GM23338 (cell line): ENCODE data around the gene C1QA. TPM values are rescaled to one million over a fixed set of nuclear protein-coding genes. Genes with fewer than 3 reads are reported as not detected.

ENCODE experiments used
- ATAC-seq: fragments of 200-7000 bp; cut with Tn5 transposase; 3 replicates; pipeline ENCODE4 v1.9.1; 2020
- DNase-seq: peaks from one replicate; pipeline ENCODE4 v3.0.0-alpha.2; 2015; ENCODE audit warnings: low spot score
- H2AFZ ChIP-seq: fragments of 200-600 bp; sonication (generic); 2 replicates; pipeline ENCODE4 v1.8.0; 2016; ENCODE audit warnings: antibody characterized with exemption, mild to moderate bottlenecking, moderate library complexity
- H3F3A ChIP-seq: fragments of 200-600 bp; sonication (generic); replicated peaks from 2 replicates; pipeline ENCODE4 v1.8.0; 2017; ENCODE audit warnings: antibody characterized with exemption, mixed run types, low read depth
- H3K27ac ChIP-seq: fragments of 200-600 bp; sonication (generic); 2 replicates; pipeline ENCODE4 v1.6.1; 2016; ENCODE audit warnings: low read depth
- H3K27me3 ChIP-seq: fragments of 200-600 bp; sonication (generic); 2 replicates; pipeline ENCODE4 v1.8.0; 2016; ENCODE audit warnings: mild to moderate bottlenecking, mixed run types, moderate library complexity; ENCODE audit not compliant: insufficient read depth
- H3K36me3 ChIP-seq: fragments of 200-600 bp; sonication (generic); 2 replicates; pipeline ENCODE4 v1.8.0; 2016; ENCODE audit warnings: mild to moderate bottlenecking; ENCODE audit not compliant: insufficient read depth
- H3K4me1 ChIP-seq: fragments of 200-600 bp; sonication (generic); 2 replicates; pipeline ENCODE4 v1.8.0; 2016; ENCODE audit warnings: mild to moderate bottlenecking, moderate library complexity; ENCODE audit not compliant: insufficient read depth
- H3K4me2 ChIP-seq: fragments of 200-600 bp; sonication (generic); 2 replicates; pipeline ENCODE4 v1.7.1; 2017; ENCODE audit warnings: mixed run types
- H3K4me3 ChIP-seq: fragments of 200-600 bp; sonication (generic); 2 replicates; pipeline ENCODE4 v1.6.1; 2016; ENCODE audit warnings: mixed run types
- H3K79me2 ChIP-seq: fragments of 200-600 bp; sonication (generic); replicated peaks from 2 replicates; pipeline ENCODE4 v1.8.0; 2017; ENCODE audit warnings: mild to moderate bottlenecking; ENCODE audit not compliant: insufficient read depth
- H3K9me2 ChIP-seq: fragments of 200-600 bp; sonication (generic); 2 replicates; pipeline ENCODE4 v1.8.0; 2017; ENCODE audit not compliant: insufficient read depth
- H4K20me1 ChIP-seq: fragments of 200-600 bp; sonication (generic); replicated peaks from 2 replicates; pipeline ENCODE4 v1.8.0; 2017; ENCODE audit warnings: mild to moderate bottlenecking; ENCODE audit not compliant: insufficient read depth
- H3K27ac Mint-ChIP-seq: 2 replicates; pipeline ENCODE4 v1.8.0; 2020; ENCODE audit warnings: inconsistent platforms, mild to moderate bottlenecking, moderate library complexity, mixed read lengths
- H3K27me3 Mint-ChIP-seq: 3 replicates; pipeline ENCODE4 v1.8.0; 2022; ENCODE audit warnings: low read depth, mild to moderate bottlenecking, moderate library complexity, mixed read lengths, inconsistent platforms; ENCODE audit not compliant: insufficient read depth, poor library complexity
- H3K36me3 Mint-ChIP-seq: 3 replicates; pipeline ENCODE4 v1.8.0; 2021; ENCODE audit warnings: low read depth, mild to moderate bottlenecking, inconsistent platforms, moderate library complexity, mixed read lengths
- H3K4me1 Mint-ChIP-seq: 3 replicates; pipeline ENCODE4 v1.8.0; 2020; ENCODE audit warnings: mild to moderate bottlenecking, inconsistent platforms, mixed read lengths
- H3K4me3 Mint-ChIP-seq: 3 replicates; pipeline ENCODE4 v1.8.0; 2021; ENCODE audit warnings: moderate library complexity, mild to moderate bottlenecking, inconsistent platforms, mixed read lengths
- H3K9me3 Mint-ChIP-seq: 3 replicates; pipeline ENCODE4 v1.8.0; 2020; ENCODE audit warnings: moderate library complexity, mild to moderate bottlenecking, inconsistent platforms, mixed read lengths
- EZH2 ChIP-seq: fragments of 200-600 bp; sonication (generic); IDR thresholded peaks from one replicate; pipeline ENCODE4 v1.8.0; 2017; ENCODE audit warnings: antibody characterized with exemption, mild to moderate bottlenecking, low read depth; ENCODE audit not compliant: unreplicated experiment
- EZH2phosphoT487 ChIP-seq: fragments of 200-600 bp; sonication (generic); IDR thresholded peaks from one replicate; pipeline ENCODE4 v1.8.1; 2018; ENCODE audit warnings: antibody characterized with exemption; ENCODE audit not compliant: unreplicated experiment
- JUNB ChIP-seq: IDR thresholded peaks from one replicate; pipeline ENCODE4 v1.6.1; 2016; ENCODE audit warnings: antibody characterized with exemption; ENCODE audit not compliant: unreplicated experiment
- NANOG ChIP-seq: IDR thresholded peaks from 2 replicates; pipeline ENCODE4 v1.6.1; 2016; ENCODE audit warnings: antibody characterized with exemption, borderline replicate concordance
- POLR2AphosphoS5 ChIP-seq: IDR thresholded peaks from 2 replicates; pipeline ENCODE4 v1.6.1; 2016; ENCODE audit warnings: antibody characterized with exemption, low read depth
- STAT1 ChIP-seq: IDR thresholded peaks from one replicate; pipeline ENCODE4 v1.6.1; 2016; ENCODE audit warnings: antibody characterized with exemption; ENCODE audit not compliant: unreplicated experiment
- ZNF114 ChIP-seq: fragments of 250-450 bp; sonication (Bioruptor Pico); IDR thresholded peaks from 2 replicates; pipeline ENCODE4 v1.5.0; 2020; ENCODE audit warnings: mild to moderate bottlenecking, moderate library complexity
- ZNF331 ChIP-seq: fragments of 250-450 bp; sonication (Bioruptor Pico); IDR thresholded peaks from 2 replicates; pipeline ENCODE4 v1.5.0; 2020; ENCODE audit warnings: low read depth, mild to moderate bottlenecking, moderate library complexity
- polyA plus RNA-seq: library from polyadenylated mRNA; unstranded; fragments of >200 nt; fragmentation: Nextera tagmentation; extraction: Ambion mirVana; gene quantifications from 2 replicates; pipeline ENCODE4 v1.2.1, GENCODE V29; 2016
- total RNA-seq: library from RNA; depleted of rRNA; stranded (reverse); fragments of >200 nt; shearing (Covaris generic); gene quantifications from 2 replicates; pipeline ENCODE4 v1.2.3, GENCODE V29; 2014
- TF ChIP-seq, protein P1 (sequence below), 2 experiments: fragments of 200-600 bp in 1 of 2; sonication (generic) in 1 of 2; conservative IDR thresholded peaks; 2 replicates each; pipeline versions ENCODE4 v1.5.1 to v1.6.1; 2016 to 2017; ENCODE audit warnings: antibody characterized with exemption in 2 of 2, low read depth in 2 of 2, mild to moderate bottlenecking in 2 of 2, moderate library complexity in 1 of 2
- TF ChIP-seq, protein P2 (sequence below): IDR thresholded peaks from 2 replicates; pipeline ENCODE4 v1.6.1; 2016; ENCODE audit warnings: antibody characterized with exemption
- TF ChIP-seq, protein P3 (sequence below): IDR thresholded peaks from one replicate; pipeline ENCODE4 v1.6.1; 2018; ENCODE audit warnings: antibody characterized with exemption; ENCODE audit not compliant: unreplicated experiment

C1QA gene
- total and polyA plus RNA-seq, 2 experiments from 2014 or later: not detected

- H3K9me3 Mint-ChIP-seq: no peaks in the 10 kb centered on the region; the same call in 2 of the 3 replicates
- no peaks in the 10 kb centered on the region for H3K79me2 ChIP-seq
- ATAC-seq (no peak), DNase-seq (no peak)
- no peak overlapping the region for H3K4me3 Mint-ChIP-seq
- no peaks in the 10 kb centered on the region for H3F3A ChIP-seq
- no peak overlapping the region for H2AFZ ChIP-seq
- no peaks in the 10 kb centered on the region for H3K36me3 Mint-ChIP-seq
- H3K9me2 ChIP-seq: no peaks in the 10 kb centered on the region
- no peak overlapping the region for H3K27ac Mint-ChIP-seq
- H3K4me2 ChIP-seq: no peak overlapping the region
- TF ChIP-seq, protein P1, sequence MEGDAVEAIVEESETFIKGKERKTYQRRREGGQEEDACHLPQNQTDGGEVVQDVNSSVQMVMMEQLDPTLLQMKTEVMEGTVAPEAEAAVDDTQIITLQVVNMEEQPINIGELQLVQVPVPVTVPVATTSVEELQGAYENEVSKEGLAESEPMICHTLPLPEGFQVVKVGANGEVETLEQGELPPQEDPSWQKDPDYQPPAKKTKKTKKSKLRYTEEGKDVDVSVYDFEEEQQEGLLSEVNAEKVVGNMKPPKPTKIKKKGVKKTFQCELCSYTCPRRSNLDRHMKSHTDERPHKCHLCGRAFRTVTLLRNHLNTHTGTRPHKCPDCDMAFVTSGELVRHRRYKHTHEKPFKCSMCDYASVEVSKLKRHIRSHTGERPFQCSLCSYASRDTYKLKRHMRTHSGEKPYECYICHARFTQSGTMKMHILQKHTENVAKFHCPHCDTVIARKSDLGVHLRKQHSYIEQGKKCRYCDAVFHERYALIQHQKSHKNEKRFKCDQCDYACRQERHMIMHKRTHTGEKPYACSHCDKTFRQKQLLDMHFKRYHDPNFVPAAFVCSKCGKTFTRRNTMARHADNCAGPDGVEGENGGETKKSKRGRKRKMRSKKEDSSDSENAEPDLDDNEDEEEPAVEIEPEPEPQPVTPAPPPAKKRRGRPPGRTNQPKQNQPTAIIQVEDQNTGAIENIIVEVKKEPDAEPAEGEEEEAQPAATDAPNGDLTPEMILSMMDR (conservative IDR thresholded peaks at IDR 0.05; ENCODE audit: low read depth in 2 of 2): peak in 1 of 2 experiments; percentile 3; a peak in 2 of 4 replicates
- TF ChIP-seq JUNB: no peak
- H3K4me3 ChIP-seq: no peak overlapping the region
- no peaks in the 10 kb centered on the region for H3K4me1 ChIP-seq
- no peaks in the 10 kb centered on the region for H4K20me1 ChIP-seq
- H3K27ac ChIP-seq: no peak overlapping the region
- peaks cover 3% of the 10 kb centered on the region for H3K27me3 Mint-ChIP-seq
- no peaks in the 10 kb centered on the region for H3K36me3 ChIP-seq
- no peaks in the 10 kb centered on the region for H3K4me1 Mint-ChIP-seq
- H3K27me3 ChIP-seq: no peaks in the 10 kb centered on the region
These were observed 22.1 kb downstream of the C1QA start for GRCh38 chr1:22658385-22659163.

DNA sequence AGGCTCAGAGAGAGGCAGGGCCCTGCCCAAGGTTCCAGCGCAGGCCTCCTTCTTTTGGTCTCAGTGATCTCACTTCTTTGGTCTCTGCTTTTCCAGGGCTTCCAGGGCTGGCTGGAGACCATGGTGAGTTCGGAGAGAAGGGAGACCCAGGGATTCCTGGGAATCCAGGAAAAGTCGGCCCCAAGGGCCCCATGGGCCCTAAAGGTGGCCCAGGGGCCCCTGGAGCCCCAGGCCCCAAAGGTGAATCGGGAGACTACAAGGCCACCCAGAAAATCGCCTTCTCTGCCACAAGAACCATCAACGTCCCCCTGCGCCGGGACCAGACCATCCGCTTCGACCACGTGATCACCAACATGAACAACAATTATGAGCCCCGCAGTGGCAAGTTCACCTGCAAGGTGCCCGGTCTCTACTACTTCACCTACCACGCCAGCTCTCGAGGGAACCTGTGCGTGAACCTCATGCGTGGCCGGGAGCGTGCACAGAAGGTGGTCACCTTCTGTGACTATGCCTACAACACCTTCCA, 24.4 kb downstream of the C1QA start:
- H3K4me1 ChIP-seq: no peaks in the 10 kb centered on the region
- no peaks in the 10 kb centered on the region for H3F3A ChIP-seq
- H3K4me1 Mint-ChIP-seq: no peaks in the 10 kb centered on the region
- H4K20me1 ChIP-seq: no peaks in the 10 kb centered on the region
- H3K27me3 Mint-ChIP-seq: peaks cover 8% of the 10 kb centered on the region
- no peaks in the 10 kb centered on the region for H3K36me3 ChIP-seq
- no peaks in the 10 kb centered on the region for H3K79me2 ChIP-seq
- H3K27ac Mint-ChIP-seq: no peak overlapping the region
- no peak for DNase-seq
- H3K4me3 ChIP-seq: no peak overlapping the region
- H3K27ac ChIP-seq: no peak overlapping the region
- H3K9me3 Mint-ChIP-seq: no peaks in the 10 kb centered on the region; the same call in 2 of the 3 replicates
- no peak for ATAC-seq
- H3K27me3 ChIP-seq: no peaks in the 10 kb centered on the region
- H2AFZ ChIP-seq: no peak overlapping the region
- H3K9me2 ChIP-seq: no peaks in the 10 kb centered on the region
- H3K4me3 Mint-ChIP-seq: no peak overlapping the region
- H3K4me2 ChIP-seq: no peak overlapping the region
- no peaks in the 10 kb centered on the region for H3K36me3 Mint-ChIP-seq
- TF ChIP-seq ZNF114 (CRISPR knock-in tag): no peak
- TF ChIP-seq, protein P2, sequence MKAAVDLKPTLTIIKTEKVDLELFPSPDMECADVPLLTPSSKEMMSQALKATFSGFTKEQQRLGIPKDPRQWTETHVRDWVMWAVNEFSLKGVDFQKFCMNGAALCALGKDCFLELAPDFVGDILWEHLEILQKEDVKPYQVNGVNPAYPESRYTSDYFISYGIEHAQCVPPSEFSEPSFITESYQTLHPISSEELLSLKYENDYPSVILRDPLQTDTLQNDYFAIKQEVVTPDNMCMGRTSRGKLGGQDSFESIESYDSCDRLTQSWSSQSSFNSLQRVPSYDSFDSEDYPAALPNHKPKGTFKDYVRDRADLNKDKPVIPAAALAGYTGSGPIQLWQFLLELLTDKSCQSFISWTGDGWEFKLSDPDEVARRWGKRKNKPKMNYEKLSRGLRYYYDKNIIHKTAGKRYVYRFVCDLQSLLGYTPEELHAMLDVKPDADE: no peak
- TF ChIP-seq, protein P3, sequence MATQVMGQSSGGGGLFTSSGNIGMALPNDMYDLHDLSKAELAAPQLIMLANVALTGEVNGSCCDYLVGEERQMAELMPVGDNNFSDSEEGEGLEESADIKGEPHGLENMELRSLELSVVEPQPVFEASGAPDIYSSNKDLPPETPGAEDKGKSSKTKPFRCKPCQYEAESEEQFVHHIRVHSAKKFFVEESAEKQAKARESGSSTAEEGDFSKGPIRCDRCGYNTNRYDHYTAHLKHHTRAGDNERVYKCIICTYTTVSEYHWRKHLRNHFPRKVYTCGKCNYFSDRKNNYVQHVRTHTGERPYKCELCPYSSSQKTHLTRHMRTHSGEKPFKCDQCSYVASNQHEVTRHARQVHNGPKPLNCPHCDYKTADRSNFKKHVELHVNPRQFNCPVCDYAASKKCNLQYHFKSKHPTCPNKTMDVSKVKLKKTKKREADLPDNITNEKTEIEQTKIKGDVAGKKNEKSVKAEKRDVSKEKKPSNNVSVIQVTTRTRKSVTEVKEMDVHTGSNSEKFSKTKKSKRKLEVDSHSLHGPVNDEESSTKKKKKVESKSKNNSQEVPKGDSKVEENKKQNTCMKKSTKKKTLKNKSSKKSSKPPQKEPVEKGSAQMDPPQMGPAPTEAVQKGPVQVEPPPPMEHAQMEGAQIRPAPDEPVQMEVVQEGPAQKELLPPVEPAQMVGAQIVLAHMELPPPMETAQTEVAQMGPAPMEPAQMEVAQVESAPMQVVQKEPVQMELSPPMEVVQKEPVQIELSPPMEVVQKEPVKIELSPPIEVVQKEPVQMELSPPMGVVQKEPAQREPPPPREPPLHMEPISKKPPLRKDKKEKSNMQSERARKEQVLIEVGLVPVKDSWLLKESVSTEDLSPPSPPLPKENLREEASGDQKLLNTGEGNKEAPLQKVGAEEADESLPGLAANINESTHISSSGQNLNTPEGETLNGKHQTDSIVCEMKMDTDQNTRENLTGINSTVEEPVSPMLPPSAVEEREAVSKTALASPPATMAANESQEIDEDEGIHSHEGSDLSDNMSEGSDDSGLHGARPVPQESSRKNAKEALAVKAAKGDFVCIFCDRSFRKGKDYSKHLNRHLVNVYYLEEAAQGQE: no peak
- no peak for TF ChIP-seq STAT1
- TF ChIP-seq POLR2AphosphoS5: no peak
- TF ChIP-seq JUNB: no peak
- no peak for TF ChIP-seq ZNF331
- TF ChIP-seq EZH2phosphoT487: no peak
- TF ChIP-seq, protein P1 (conservative IDR thresholded peaks at IDR 0.05; ENCODE audit: low read depth in 2 of 2): no peak
- TF ChIP-seq NANOG: no peak
- TF ChIP-seq EZH2: no peak
